Left ventricle myocardium superior (tissue), 1 donor: Measurements from ENCODE around the gene PPP2R5B. TPM values are rescaled to one million over a fixed set of nuclear protein-coding genes. Genes with fewer than 3 reads are reported as not detected.
"Not testable (repeated sequence)": the region's sequence is repeated elsewhere in the genome, so short reads cannot be mapped to it uniquely, and the experiment has no call there.

ENCODE experiments used
- ATAC-seq: fragments of 200-7000 bp; cut with Tn5 transposase; one replicate; pipeline ENCODE4 v1.9.1; 2020; ENCODE audit warnings: mild to moderate bottlenecking, moderate library complexity
- DNase-seq: peaks from one replicate; pipeline ENCODE4 v3.0.0-alpha.2; 2020
- intact Hi-C: fragments of 100-400 bp; cut with micrococcal nuclease; formaldehyde crosslinking; loops from one replicate; pipeline ENCODE4 v1.11.0; 2022
- microRNA-seq: library from miRNA; unstranded; fragments of <30 nt; microRNA quantifications from one replicate; pipeline ENCODE4 v1.2.0, GENCODE V29; 2020; ENCODE audit warnings: borderline number of aligned reads
- total RNA-seq: library from RNA; stranded (reverse); fragmentation: NEBNext Ultra II Directional; extraction: Animal tissue kit (Norgen Biotek cat#: 25700); gene quantifications from one replicate; pipeline ENCODE4 v1.2.1, GENCODE V29; 2021
- donor health status: DM: no; HTN: yes; CAD: no; lungs with severe emphysema.

The PPP2R5B gene
- total RNA-seq, 1 donor from 2014 or later: 18.4 TPM

DNA sequence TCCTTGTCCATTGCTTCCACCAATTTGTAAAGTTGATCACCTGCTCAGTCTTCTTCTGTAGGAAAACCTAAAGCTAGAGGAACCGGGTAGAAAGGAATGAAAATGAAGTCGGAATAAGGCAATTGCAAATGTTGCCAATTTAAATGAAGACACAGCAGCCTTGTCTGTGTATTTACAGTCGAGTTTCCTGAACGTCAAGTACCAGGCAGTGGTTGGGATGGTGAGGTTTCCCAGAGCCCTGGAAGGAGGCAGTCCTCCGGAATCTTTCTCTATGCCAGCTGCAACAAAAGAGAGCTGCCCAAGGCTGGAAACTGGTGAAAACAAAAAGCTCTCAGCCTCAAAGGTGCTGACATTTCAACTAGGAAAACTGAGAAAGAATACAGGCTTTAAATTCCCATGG lies 29.7 kb downstream of the PPP2R5B start:
- intact Hi-C loops: no loop called here
- ATAC-seq (no peak), DNase-seq (no peak)

DNA sequence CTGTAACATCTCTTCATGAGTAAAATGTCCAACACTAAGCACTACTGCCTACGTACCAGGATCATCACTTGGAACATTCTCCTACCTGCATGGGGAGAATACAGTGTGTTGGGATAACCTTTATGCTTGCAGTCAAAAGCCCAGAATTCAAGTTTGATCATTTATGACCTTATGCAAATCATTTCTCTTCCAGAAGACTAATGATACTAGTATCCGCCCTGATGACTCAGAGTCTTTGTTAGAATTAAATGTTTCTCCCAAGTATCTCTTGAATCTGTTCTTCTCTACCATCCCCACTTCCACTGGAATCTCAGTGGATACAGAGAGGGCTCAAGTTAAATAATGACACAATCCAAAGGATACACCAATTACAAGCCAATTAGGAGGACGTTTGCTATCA lies 35.0 kb downstream of the PPP2R5B start:
- DNase-seq (no peak), ATAC-seq (no peak)
- intact Hi-C loops: no loop called here

- DNase-seq (no peak), ATAC-seq (no peak)
- intact Hi-C loops: no loop called here
Measured at GRCh38 chr11:64960719-64961118, 36.2 kb downstream of the PPP2R5B start.

- no peak for ATAC-seq
- intact Hi-C loops: no loop called here
- DNase-seq: no peak
Measured at GRCh38 chr11:64963072-64963631, 38.7 kb downstream of the PPP2R5B start.

- no peak for ATAC-seq
- intact Hi-C loops: no loop called here
- no peak for DNase-seq
Measured at GRCh38 chr11:64967375-64967774, 42.9 kb downstream of the PPP2R5B start.

DNA sequence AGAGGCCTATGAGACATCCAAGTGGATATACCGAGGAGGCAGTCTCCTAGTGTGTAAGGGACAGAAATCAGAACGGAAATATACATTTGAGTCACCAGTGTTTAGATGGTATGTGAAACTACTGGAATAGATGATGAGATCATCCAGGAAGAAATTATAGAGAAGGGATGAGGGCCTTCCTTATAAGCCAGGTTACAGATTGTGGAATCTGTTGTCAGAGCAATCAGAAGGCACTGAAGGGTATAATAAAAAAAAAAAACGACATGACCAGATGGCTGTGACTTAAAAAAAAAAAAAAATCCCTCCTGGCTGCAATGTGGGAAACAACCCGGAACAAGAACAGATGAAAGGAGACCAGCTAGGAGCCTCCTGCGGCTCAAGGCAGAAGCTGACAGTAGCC lies 44.7 kb downstream of the PPP2R5B start:
- DNase-seq: no peak
- ATAC-seq: no peak
- intact Hi-C loops: no loop called here

- DNase-seq (no peak), ATAC-seq (no peak)
- intact Hi-C loops: no loop called here
Measured at GRCh38 chr11:64970731-64971151, 46.3 kb downstream of the PPP2R5B start.

GRCh38 chr11:64971421-64972233 lies 47.1 kb downstream of the PPP2R5B start, which contains the start of gene MAJIN:
MAJIN (minus strand) TSS chr11:64972108; CDS start chr11:64959405, 12,703 bp downstream.
- DNase-seq (peak; percentile 95), ATAC-seq (peak; percentile 95)
- intact Hi-C loops: no loop called here

- intact Hi-C loops: no loop called here
- DNase-seq (no peak), ATAC-seq (no peak)
Measured at GRCh38 chr11:64974124-64974523, 49.6 kb downstream of the PPP2R5B start.

- intact Hi-C loops: no loop called here
- ATAC-seq (no peak), DNase-seq (no peak)
Measured at GRCh38 chr11:64976651-64977050, 52.2 kb downstream of the PPP2R5B start.

DNA sequence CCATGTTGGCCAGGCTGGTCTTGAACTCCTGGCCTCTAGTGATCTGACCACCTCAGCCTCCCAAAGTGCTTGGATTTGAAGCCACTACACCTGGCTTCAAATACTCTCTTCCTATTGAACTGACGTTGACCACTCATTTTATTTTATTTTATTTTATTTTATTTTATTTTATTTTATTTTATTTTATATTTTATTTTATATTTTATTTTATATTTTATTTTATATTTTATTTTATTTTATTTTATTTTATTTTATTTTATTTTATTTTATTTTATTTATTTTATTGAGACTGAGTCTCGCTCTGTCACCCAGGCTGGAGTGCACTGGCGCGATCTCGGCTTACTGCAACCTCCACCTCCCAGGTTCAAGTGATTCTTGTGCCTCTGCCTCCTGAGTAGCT lies 58.9 kb downstream of the PPP2R5B start:
- ATAC-seq, DNase-seq, intact Hi-C loops: not testable (repeated sequence)

Small RNA genes within 50 kb of the gene (microRNA-seq; reads per million reads assigned to microRNA genes)
- gene MIR6749 (not detected), gene MIR6750 (not detected)

Other genes with a start within 250 kb of the PPP2R5B start
- gene NRXN2, start 201.5 kb upstream of the PPP2R5B start, total RNA-seq: 0.97 TPM
- 44.5 TPM for gene RASGRP2, start 180.5 kb upstream of the PPP2R5B start, total RNA-seq
- gene PYGM, start 164.7 kb upstream of the PPP2R5B start, total RNA-seq: 175 TPM
- 191 TPM for gene SF1, start 146.1 kb upstream of the PPP2R5B start, total RNA-seq
- gene MAP4K2, start 121.5 kb upstream of the PPP2R5B start, total RNA-seq: 8.6 TPM
- 9.1 TPM for gene MEN1, start 114.1 kb upstream of the PPP2R5B start, total RNA-seq
- 0.40 TPM for gene CDC42BPG, start 80.0 kb upstream of the PPP2R5B start, total RNA-seq
- 52.5 TPM for gene EHD1, start 46.1 kb upstream of the PPP2R5B start, total RNA-seq
- gene ATG2A, start 7.5 kb upstream of the PPP2R5B start, total RNA-seq: 13.0 TPM
- not detected for gene GPHA2, start 11.2 kb downstream of the PPP2R5B start, total RNA-seq
- gene MAJIN, start 47.4 kb downstream of the PPP2R5B start, total RNA-seq: not detected
- 1.2 TPM for gene BATF2, start 72.3 kb downstream of the PPP2R5B start, total RNA-seq
- 115 TPM for gene ARL2, start 89.5 kb downstream of the PPP2R5B start, total RNA-seq
- gene SNX15, start 102.8 kb downstream of the PPP2R5B start, total RNA-seq: 19.3 TPM
- 7.5 TPM for gene SAC3D1, start 116.5 kb downstream of the PPP2R5B start, total RNA-seq
- 5.3 TPM for gene NAALADL1, start 133.9 kb downstream of the PPP2R5B start, total RNA-seq
- 1.3 TPM for gene CDCA5, start 159.4 kb downstream of the PPP2R5B start, total RNA-seq
- gene ZFPL1, start 159.5 kb downstream of the PPP2R5B start, total RNA-seq: 23.7 TPM
- gene VPS51, start 171.5 kb downstream of the PPP2R5B start, total RNA-seq: 84.8 TPM
- gene TM7SF2, start 187.2 kb downstream of the PPP2R5B start, total RNA-seq: 112 TPM
- 5.5 TPM for gene ZNHIT2, start 193.0 kb downstream of the PPP2R5B start, total RNA-seq
- gene FAU, start 197.4 kb downstream of the PPP2R5B start, total RNA-seq: 724 TPM
- gene MRPL49, start 197.6 kb downstream of the PPP2R5B start, total RNA-seq: 33.7 TPM
- 38.6 TPM for gene SYVN1, start 209.8 kb downstream of the PPP2R5B start, total RNA-seq
- gene SPDYC, start 245.5 kb downstream of the PPP2R5B start, total RNA-seq: not detected